BJ (cell line): Measurements from ENCODE around the gene DLG5. TPM values are rescaled to one million over a fixed set of nuclear protein-coding genes. Genes with fewer than 3 reads are reported as not detected.

Source experiments
- CTCF ChIA-PET: fragments of 350-600 bp; formaldehyde crosslinking; extraction: SDS; loops from one replicate; lab custom pipeline; 2021; ENCODE audit warnings: antibody characterized with exemption, inconsistent platforms; lab: Yijun Ruan, JAX
- POLR2A ChIA-PET: fragments of 300-600 bp; sonication (Branson Sonifier 250); formaldehyde crosslinking; extraction: SDS; loops from one replicate; lab custom pipeline; 2021; ENCODE audit warnings: antibody characterized with exemption; lab: Charles Lee
- DNase-seq: peaks from one replicate; pipeline ENCODE4 v3.0.0-alpha.2; 2011; ENCODE audit warnings: low read depth
- H3K27me3 ChIP-seq: 2 replicates; pipeline ENCODE4 v1.6.0; 2011; ENCODE audit warnings: low read length; ENCODE audit not compliant: control insufficient read depth, insufficient read depth
- H3K36me3 ChIP-seq: 2 replicates; pipeline ENCODE4 v1.5.1; 2011; ENCODE audit warnings: low read length; ENCODE audit not compliant: control insufficient read depth, insufficient read depth
- H3K4me3 ChIP-seq: 2 replicates; pipeline ENCODE4 v1.5.1; 2011; ENCODE audit warnings: low read depth, mild to moderate bottlenecking, control low read depth, low read length
- CTCF ChIP-seq: IDR thresholded peaks from 2 replicates; pipeline ENCODE4 v1.5.1; 2011; ENCODE audit warnings: low read depth, mild to moderate bottlenecking, control low read depth, inconsistent platforms, low read length, moderate library complexity; ENCODE audit not compliant: insufficient read depth
- polyA plus RNA-seq: library from polyadenylated mRNA; depleted of rRNA; stranded (reverse); fragments of >200 nt; gene quantifications from 2 replicates; pipeline ENCODE4 v1.2.3, GENCODE V29; 2011

The DLG5 gene
- polyA plus RNA-seq, 1 experiment = 21.9 TPM

DNA sequence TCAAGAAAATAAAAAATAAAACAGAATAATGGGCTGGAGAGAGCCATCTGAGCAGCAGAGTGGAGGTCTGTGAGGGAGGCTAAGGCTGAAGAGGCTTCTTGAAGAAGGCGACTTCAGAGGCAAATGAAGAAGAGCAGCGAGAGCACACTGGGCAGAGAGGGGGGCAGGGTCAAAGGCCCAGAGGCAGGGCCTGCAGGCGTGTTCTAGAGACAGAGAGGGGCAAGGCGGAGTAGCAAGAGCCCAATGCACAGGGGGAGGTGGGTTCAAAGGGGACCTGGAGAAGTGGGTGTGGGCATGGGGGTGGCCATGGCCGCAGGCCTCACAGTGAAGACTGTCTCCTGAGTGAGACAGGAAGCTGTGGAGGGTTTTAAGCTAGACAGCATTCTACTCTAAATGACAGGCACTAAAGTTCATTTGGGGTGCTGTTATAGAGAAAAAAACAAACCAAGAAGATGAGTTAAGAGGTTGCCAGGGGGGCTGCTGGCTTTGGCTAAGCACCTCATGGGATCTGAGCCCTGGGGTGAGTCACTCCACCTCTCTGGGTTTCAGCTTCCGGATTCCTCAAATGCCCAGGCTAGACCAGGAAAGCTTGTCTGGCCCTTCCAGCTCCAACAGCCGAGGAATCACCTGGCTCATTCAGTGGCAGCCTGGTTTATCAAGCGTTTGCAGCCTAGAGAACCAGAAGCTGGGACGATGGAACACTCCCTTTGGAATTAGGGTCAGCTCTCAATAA is 81.7 kb downstream of the DLG5 start:
- no peak for DNase-seq
- Histone ChIP-seq H3K36me3 (peaks cover 19% of the 10 kb centered on the region), H3K4me3 (no peak overlapping the region), H3K27me3 (no peaks in the 10 kb centered on the region)
- CTCF ChIA-PET = interaction anchor here (0.9 to 3.5 kb wide), 3 partner anchors 14 to 139 kb away, joined by 3 to 9 read pairs (median 3); no protein-coding TSS in a partner anchor
- POLR2A ChIA-PET = no interaction called here
- TF ChIP-seq CTCF = no peak

DNA sequence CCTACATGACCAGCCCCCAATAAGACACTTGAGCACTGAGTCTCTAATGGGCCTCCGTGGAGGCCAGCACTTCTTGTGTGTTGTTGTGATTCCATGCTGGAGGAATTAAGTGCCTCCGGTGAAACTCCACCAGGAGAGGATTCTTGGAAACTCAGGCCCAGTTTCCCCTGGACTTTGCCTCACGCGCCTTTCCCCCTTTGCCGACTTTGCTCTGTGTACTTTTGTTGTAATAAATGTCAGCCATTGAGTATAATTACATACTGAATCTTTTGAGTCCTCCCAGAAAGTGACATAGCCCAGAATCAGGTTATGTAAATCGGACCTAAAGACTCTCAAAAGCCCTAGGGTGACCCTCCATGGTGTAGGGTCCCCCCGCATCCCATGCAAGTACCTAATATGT is 82.4 kb downstream of the DLG5 start:
- no peak for DNase-seq
- Histone ChIP-seq H3K27me3 (no peaks in the 10 kb centered on the region), H3K36me3 (peaks cover 19% of the 10 kb centered on the region), H3K4me3 (no peak overlapping the region)
- ChIA-PET CTCF (no interaction called here), POLR2A (no interaction called here)
- no peak for TF ChIP-seq CTCF

- Histone ChIP-seq H3K36me3 (peaks cover 24% of the 10 kb centered on the region), H3K27me3 (no peaks in the 10 kb centered on the region), H3K4me3 (no peak overlapping the region)
- ChIA-PET POLR2A (no interaction called here), CTCF (no interaction called here)
- TF ChIP-seq CTCF = no peak
- no peak for DNase-seq
Measured at GRCh38 chr10:77843264-77843663, 83.3 kb downstream of the DLG5 start.

- no peak overlapping the region for H3K4me3 ChIP-seq
- POLR2A ChIA-PET = no interaction called here
- DNase-seq = no peak
- CTCF ChIA-PET = no interaction called here
- no peaks in the 10 kb centered on the region for H3K27me3 ChIP-seq
- peaks cover 24% of the 10 kb centered on the region for H3K36me3 ChIP-seq
- no peak for TF ChIP-seq CTCF
Measured at GRCh38 chr10:77842652-77843212, 83.8 kb downstream of the DLG5 start.

- Histone ChIP-seq H3K27me3 (no peaks in the 10 kb centered on the region), H3K4me3 (no peak overlapping the region), H3K36me3 (peaks cover 26% of the 10 kb centered on the region)
- POLR2A ChIA-PET = no interaction called here
- no peak for DNase-seq
- CTCF ChIA-PET = interaction anchor here (0.9 kb wide), 1 partner anchor 29 kb away, joined by 3 read pairs; no protein-coding TSS in a partner anchor
- no peak for TF ChIP-seq CTCF
Measured at GRCh38 chr10:77841711-77842375, 84.7 kb downstream of the DLG5 start.
